Measurements from ENCODE around the gene TMEM229B. TPM values are rescaled to one million over a fixed set of nuclear protein-coding genes. Genes with fewer than 3 reads are reported as not detected.

The TMEM229B gene
- total RNA-seq, 1 donor from 2014 or later = 9.8 TPM

DNA sequence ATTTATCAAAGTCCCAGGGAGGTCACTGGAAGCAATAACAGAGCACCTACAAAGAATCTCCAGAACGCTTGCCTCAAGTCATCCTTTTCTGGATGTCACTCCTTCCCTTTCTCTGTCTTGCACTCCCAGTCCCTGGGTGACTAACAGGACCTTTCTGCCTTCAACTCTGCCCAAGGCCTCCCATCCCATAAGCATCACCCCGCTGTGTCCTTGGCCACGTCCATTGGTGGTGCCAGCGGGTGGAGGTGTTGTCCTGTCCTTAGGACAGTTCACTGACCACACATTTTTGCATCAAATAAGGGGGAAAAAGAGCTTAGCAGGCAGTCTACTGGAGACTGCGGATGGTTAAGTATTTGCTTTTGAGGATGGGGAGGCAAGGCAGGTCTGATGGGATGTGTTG, 52.9 kb downstream of the TMEM229B start:
- DNase-seq (ENCODE audit: extremely low spot score in 2 of 2) = no peak
- H3K27ac ChIP-seq = no peak overlapping the region
- no peaks in the 10 kb centered on the region for H3K27me3 ChIP-seq
- no peaks in the 10 kb centered on the region for H3K9me3 ChIP-seq
- H3K36me3 ChIP-seq = no peaks in the 10 kb centered on the region
- intact Hi-C loops (cut with DNase I) = no loop called here
- peaks cover 4% of the 10 kb centered on the region for H3K4me1 ChIP-seq
- no peak overlapping the region for H3K4me3 ChIP-seq
- no peak for TF ChIP-seq POLR2AphosphoS5 (IDR thresholded peaks at IDR 0.05; ENCODE audit: insufficient read depth in 1 of 2, low read depth in 1 of 2)
- no peak for TF ChIP-seq POLR2A (IDR thresholded peaks at IDR 0.05)
- TF ChIP-seq, protein P1, sequence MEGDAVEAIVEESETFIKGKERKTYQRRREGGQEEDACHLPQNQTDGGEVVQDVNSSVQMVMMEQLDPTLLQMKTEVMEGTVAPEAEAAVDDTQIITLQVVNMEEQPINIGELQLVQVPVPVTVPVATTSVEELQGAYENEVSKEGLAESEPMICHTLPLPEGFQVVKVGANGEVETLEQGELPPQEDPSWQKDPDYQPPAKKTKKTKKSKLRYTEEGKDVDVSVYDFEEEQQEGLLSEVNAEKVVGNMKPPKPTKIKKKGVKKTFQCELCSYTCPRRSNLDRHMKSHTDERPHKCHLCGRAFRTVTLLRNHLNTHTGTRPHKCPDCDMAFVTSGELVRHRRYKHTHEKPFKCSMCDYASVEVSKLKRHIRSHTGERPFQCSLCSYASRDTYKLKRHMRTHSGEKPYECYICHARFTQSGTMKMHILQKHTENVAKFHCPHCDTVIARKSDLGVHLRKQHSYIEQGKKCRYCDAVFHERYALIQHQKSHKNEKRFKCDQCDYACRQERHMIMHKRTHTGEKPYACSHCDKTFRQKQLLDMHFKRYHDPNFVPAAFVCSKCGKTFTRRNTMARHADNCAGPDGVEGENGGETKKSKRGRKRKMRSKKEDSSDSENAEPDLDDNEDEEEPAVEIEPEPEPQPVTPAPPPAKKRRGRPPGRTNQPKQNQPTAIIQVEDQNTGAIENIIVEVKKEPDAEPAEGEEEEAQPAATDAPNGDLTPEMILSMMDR (IDR thresholded peaks at IDR 0.05) = no peak

DNA sequence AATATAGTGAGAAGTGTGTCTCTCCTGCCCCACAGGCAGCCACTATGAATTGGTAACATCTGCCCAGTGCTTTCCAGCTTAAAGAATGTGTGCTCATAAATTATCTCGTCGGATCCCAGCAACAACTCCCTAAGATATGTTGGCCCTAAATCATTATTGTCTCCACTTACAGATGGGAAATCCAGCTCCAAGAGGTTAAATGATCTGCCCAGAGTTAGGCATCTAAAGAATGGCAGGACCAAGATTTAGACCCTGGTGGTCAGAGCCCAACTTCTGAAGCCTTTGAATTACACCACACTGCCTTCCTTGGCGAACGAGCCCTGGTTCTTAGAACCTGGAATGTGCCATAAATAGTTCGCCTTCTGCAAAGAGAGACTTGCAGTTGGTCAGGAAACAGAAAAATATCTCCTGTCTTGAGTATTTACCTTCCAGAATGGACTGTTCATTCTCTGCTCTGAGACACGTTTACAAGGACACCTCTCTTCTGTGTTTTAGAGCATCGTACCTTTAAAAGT, 56.4 kb downstream of the TMEM229B start:
- H3K4me1 ChIP-seq = no peaks in the 10 kb centered on the region
- no peaks in the 10 kb centered on the region for H3K36me3 ChIP-seq
- no peak for DNase-seq (ENCODE audit: extremely low spot score in 2 of 2)
- no peak overlapping the region for H3K27ac ChIP-seq
- TF ChIP-seq, protein P1 (IDR thresholded peaks at IDR 0.05) = no peak
- TF ChIP-seq POLR2AphosphoS5 (IDR thresholded peaks at IDR 0.05; ENCODE audit: insufficient read depth in 1 of 2, low read depth in 1 of 2) (no peak), POLR2A (IDR thresholded peaks at IDR 0.05) (no peak)
- intact Hi-C loops (cut with DNase I) = no loop called here
- H3K27me3 ChIP-seq = no peaks in the 10 kb centered on the region
- H3K4me3 ChIP-seq = no peak overlapping the region
- no peaks in the 10 kb centered on the region for H3K9me3 ChIP-seq

DNA sequence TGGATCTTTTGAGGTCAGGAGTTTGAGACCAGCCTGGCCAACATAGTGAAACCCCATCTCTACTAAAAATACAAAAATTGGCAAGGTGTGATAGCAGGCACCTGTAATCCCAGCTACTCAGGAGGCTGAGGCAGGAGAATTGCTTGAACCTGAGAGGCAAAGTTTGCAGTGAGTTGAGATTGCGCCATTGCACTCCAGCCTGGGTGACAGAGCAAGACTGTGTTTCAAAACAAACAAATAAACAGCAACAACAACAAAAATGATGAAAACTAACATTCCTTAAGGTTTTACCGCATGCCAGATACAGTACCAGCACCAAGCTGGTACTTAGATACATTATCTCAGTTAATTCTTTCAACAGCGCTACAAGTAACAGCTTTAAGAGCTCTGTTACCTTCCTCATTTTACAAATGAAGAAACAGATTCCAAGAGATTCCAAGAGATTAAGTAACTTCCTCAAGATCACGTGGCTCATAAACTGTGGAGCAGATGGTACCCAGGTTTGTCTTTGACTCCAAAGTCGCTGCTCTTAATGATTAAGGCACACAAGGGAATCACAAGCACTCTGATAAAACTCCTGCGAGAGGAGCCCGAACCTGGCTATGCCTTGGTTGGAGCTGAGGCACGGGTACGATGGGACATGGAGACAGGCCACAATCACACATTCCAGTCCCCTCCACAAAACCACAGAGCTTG, 58.9 kb downstream of the TMEM229B start:
- no peak for DNase-seq (ENCODE audit: extremely low spot score in 2 of 2)
- H3K27me3 ChIP-seq = no peaks in the 10 kb centered on the region
- no peak for TF ChIP-seq POLR2A (IDR thresholded peaks at IDR 0.05)
- TF ChIP-seq, protein P1 (IDR thresholded peaks at IDR 0.05) = no peak
- TF ChIP-seq POLR2AphosphoS5 (IDR thresholded peaks at IDR 0.05; ENCODE audit: insufficient read depth in 1 of 2, low read depth in 1 of 2) = no peak
- H3K27ac ChIP-seq = no peak overlapping the region
- no peaks in the 10 kb centered on the region for H3K36me3 ChIP-seq
- no peak overlapping the region for H3K4me3 ChIP-seq
- H3K4me1 ChIP-seq = no peaks in the 10 kb centered on the region
- intact Hi-C loops (cut with DNase I) = loop anchor here (10.0 kb wide), 1 partner anchor 145 kb away; no protein-coding TSS in a partner anchor
- H3K9me3 ChIP-seq = no peaks in the 10 kb centered on the region

DNA sequence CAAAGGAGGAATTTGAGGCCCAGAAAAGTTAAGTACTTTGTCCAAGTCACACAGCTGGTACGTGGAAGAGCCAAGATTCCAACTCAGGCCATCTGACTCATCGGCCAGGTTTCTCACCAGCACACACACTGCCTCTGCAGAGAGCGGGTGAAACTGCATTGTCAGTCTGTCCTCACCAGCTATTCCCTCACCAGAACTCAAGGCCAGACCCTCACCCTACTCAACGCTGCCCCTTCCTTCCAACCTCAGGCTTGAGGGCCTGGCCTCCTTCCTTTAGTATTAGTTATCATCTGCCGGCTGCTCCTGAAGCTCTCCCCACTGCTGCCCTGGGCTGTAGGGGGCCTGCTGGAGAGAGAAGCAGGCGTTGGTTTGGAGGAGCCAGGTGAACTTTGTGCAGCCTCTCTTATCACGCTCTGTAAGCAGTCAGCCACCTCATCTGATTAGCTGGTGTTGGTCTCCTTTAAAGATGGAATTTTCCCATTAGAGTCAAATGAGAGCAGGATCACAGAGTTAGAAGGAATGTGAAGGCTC, 60.0 kb downstream of the TMEM229B start:
- H3K4me1 ChIP-seq = no peaks in the 10 kb centered on the region
- H3K36me3 ChIP-seq = no peaks in the 10 kb centered on the region
- intact Hi-C loops (cut with DNase I) = loop anchor here (10.0 kb wide), 1 partner anchor 146 kb away; no protein-coding TSS in a partner anchor
- H3K27me3 ChIP-seq = no peaks in the 10 kb centered on the region
- DNase-seq (ENCODE audit: extremely low spot score in 2 of 2) = no peak
- no peaks in the 10 kb centered on the region for H3K9me3 ChIP-seq
- H3K4me3 ChIP-seq = no peak overlapping the region
- H3K27ac ChIP-seq = no peak overlapping the region
- TF ChIP-seq POLR2A (IDR thresholded peaks at IDR 0.05) (no peak), POLR2AphosphoS5 (IDR thresholded peaks at IDR 0.05; ENCODE audit: insufficient read depth in 1 of 2, low read depth in 1 of 2) (no peak)
- TF ChIP-seq, protein P1 (IDR thresholded peaks at IDR 0.05) = no peak

Data from vagina (tissue), 2 donors.